PC-9 (cell line): ENCODE measurements around the gene PARP12. TPM values are rescaled to one million over a fixed set of nuclear protein-coding genes. Genes with fewer than 3 reads are reported as not detected.

Experiments used
- BruUV-seq: library from RNA; stranded (reverse); fragments of 400-500 nt; replicated peaks from 2 replicates; lab custom pipeline; 2021; lab: Mats Ljungman, UMichigan
- CTCF ChIA-PET: fragments of 300-600 bp; sonication (Branson Sonifier 250); formaldehyde crosslinking; loops from one replicate; lab custom pipeline; 2022; ENCODE audit warnings: antibody characterized with exemption; lab: Charles Lee
- POLR2A ChIA-PET: fragments of 300-600 bp; sonication (Branson Sonifier 250); formaldehyde crosslinking; loops from one replicate; lab custom pipeline; 2022; ENCODE audit warnings: antibody characterized with exemption; ENCODE audit not compliant: unreplicated experiment; lab: Charles Lee
- DNase-seq, 2 experiments: peaks; one replicate each; pipeline versions ENCODE4 v3.0.0 to v3.0.0-alpha.2; 2015 to 2022; ENCODE audit warnings: mixed read lengths in 1 of 2
- H2AFZ ChIP-seq: fragments of 200-600 bp; sonication (generic); 2 replicates; pipeline ENCODE4 v1.8.1; 2017; ENCODE audit warnings: antibody characterized with exemption
- H3F3A ChIP-seq: fragments of 200-600 bp; sonication (generic); 2 replicates; pipeline ENCODE4 v1.8.1; 2017; ENCODE audit warnings: antibody characterized with exemption, mild to moderate bottlenecking, low read depth; ENCODE audit not compliant: insufficient read depth
- H3K27ac ChIP-seq: fragments of 200-600 bp; sonication (generic); 2 replicates; pipeline ENCODE4 v1.6.1; 2016; ENCODE audit warnings: mixed run types
- H3K27me3 ChIP-seq: fragments of 200-600 bp; sonication (generic); 2 replicates; pipeline ENCODE4 v1.6.1; 2016; ENCODE audit warnings: low read depth, mixed run types; ENCODE audit not compliant: insufficient read depth
- H3K36me3 ChIP-seq: fragments of 200-600 bp; sonication (generic); 2 replicates; pipeline ENCODE4 v1.6.1; 2016; ENCODE audit warnings: low read depth, mixed run types
- H3K4me1 ChIP-seq: fragments of 200-600 bp; sonication (generic); replicated peaks from 2 replicates; pipeline ENCODE4 v1.6.1; 2016; ENCODE audit warnings: mixed run types; ENCODE audit not compliant: insufficient read depth
- H3K4me2 ChIP-seq: fragments of 200-600 bp; sonication (generic); 2 replicates; pipeline ENCODE4 v1.6.1; 2017; ENCODE audit warnings: mixed run types
- H3K4me3 ChIP-seq: fragments of 200-600 bp; sonication (generic); 2 replicates; pipeline ENCODE4 v1.6.1; 2016; ENCODE audit warnings: mixed run types
- H3K79me2 ChIP-seq: fragments of 200-600 bp; sonication (generic); 2 replicates; pipeline ENCODE4 v1.6.1; 2017; ENCODE audit warnings: low read depth, mixed run types
- H3K9me2 ChIP-seq: fragments of 200-600 bp; sonication (generic); 2 replicates; pipeline ENCODE4 v1.8.1; 2017; ENCODE audit warnings: mild to moderate bottlenecking; ENCODE audit not compliant: insufficient read depth
- H3K9me3 ChIP-seq: fragments of 200-600 bp; sonication (generic); 2 replicates; pipeline ENCODE4 v1.8.1; 2016; ENCODE audit warnings: low read depth; ENCODE audit not compliant: insufficient read depth
- H4K20me1 ChIP-seq: fragments of 200-600 bp; sonication (generic); 2 replicates; pipeline ENCODE4 v1.8.1; 2017; ENCODE audit not compliant: insufficient read depth
- CTCF ChIP-seq: fragments of 200-600 bp; sonication (generic); conservative IDR thresholded peaks from 2 replicates; pipeline ENCODE4 v1.6.1; 2017; ENCODE audit warnings: mixed run types, antibody characterized with exemption, mild to moderate bottlenecking, moderate library complexity
- EZH2 ChIP-seq: fragments of 200-600 bp; sonication (generic); IDR thresholded peaks from 2 replicates; pipeline ENCODE4 v1.8.0; 2017; ENCODE audit warnings: antibody characterized with exemption, low read depth
- intact Hi-C: fragments of 100-400 bp; cut with micrococcal nuclease; formaldehyde crosslinking; loops from one replicate; pipeline ENCODE4 v1.10.0; 2022; ENCODE audit not compliant: unreplicated experiment
- total RNA-seq: library from RNA; stranded (reverse); gene quantifications from 2 replicates; pipeline ENCODE4 v1.2.3, GENCODE V29; 2021

Gene PARP12
- total RNA-seq, 1 experiment from 2014 or later: 32.4 TPM

GRCh38 chr7:140055833-140056232 is 6.9 kb downstream of the PARP12 start:
- Histone ChIP-seq H4K20me1 (no peaks in the 10 kb centered on the region), H3K4me2 (no peak overlapping the region), H3K4me3 (no peak overlapping the region), H3K9me2 (no peaks in the 10 kb centered on the region), H3K27me3 (no peaks in the 10 kb centered on the region), H3K79me2 (peaks cover 7% of the 10 kb centered on the region; the same call in 1 of the 2 replicates), H3K9me3 (no peaks in the 10 kb centered on the region), H2AFZ (no peak overlapping the region), H3K27ac (no peak overlapping the region), H3K36me3 (no peaks in the 10 kb centered on the region), H3K4me1 (peaks cover 23% of the 10 kb centered on the region), H3F3A (peaks cover 8% of the 10 kb centered on the region; the same call in 1 of the 2 replicates)
- ChIA-PET CTCF (no interaction called here), POLR2A (no interaction called here)
- TF ChIP-seq EZH2: no peak
- no peak for TF ChIP-seq CTCF
- DNase-seq: no peak
- intact Hi-C loops: no loop called here
- BruUV-seq: no TSS peak

- CTCF ChIA-PET: no interaction called here
- TF ChIP-seq EZH2: no peak
- TF ChIP-seq CTCF: no peak
- Histone ChIP-seq H3K27me3 (no peaks in the 10 kb centered on the region), H3K4me1 (peaks cover 15% of the 10 kb centered on the region), H3K4me2 (no peak overlapping the region), H3K27ac (no peak overlapping the region), H3F3A (peaks cover 5% of the 10 kb centered on the region; the same call in 1 of the 2 replicates), H3K4me3 (no peak overlapping the region), H3K9me2 (no peaks in the 10 kb centered on the region), H3K79me2 (0 out of 2 replicates have a peak, but pooled peaks cover 4% of the 10 kb centered on the region), H3K36me3 (no peaks in the 10 kb centered on the region), H3K9me3 (no peaks in the 10 kb centered on the region), H4K20me1 (no peaks in the 10 kb centered on the region), H2AFZ (no peak overlapping the region)
- BruUV-seq: no TSS peak
- intact Hi-C loops: no loop called here
- POLR2A ChIA-PET: no interaction called here
- DNase-seq: no peak
Observed at GRCh38 chr7:140054751-140055150, 8.0 kb downstream of the PARP12 start.

DNA sequence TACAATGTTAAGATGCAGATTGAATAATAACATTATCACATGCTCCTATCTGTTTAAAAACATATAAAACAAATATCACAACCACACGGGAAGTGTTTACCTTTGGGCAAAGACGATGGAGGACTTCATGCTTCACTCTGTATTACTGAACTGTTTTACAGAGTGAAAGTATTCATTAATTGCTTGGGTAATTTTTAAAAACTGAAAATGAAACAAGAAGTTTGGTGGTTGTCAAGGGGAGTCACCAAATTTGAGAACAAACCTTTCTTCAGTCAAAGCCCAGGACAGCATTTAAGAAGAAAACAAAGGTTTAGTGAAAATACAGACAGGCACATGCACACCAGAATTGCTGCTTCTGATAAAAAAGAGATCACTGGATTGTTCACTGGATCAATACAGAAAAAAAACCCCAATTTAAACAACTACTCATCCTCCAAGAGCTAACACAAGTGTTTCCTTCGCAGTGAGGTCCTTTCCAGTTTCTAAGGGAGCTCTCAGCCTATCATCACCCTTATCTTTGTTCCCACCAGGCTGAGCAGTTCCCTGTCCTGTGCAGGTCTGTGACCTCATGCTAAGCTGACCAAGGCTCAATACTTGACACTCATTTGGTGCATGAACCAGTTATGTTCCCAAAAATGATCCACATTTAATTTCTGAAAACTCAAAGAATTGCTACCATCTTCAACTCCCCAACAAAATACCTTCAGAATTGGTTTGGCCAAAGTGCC is 8.8 kb downstream of the PARP12 start:
- Histone ChIP-seq H3K9me3 (no peaks in the 10 kb centered on the region), H3K27me3 (no peaks in the 10 kb centered on the region), H3K4me3 (no peak overlapping the region), H3F3A (0 out of 2 replicates have a peak, but pooled peaks cover 10% of the 10 kb centered on the region), H3K4me2 (no peak overlapping the region), H3K27ac (no peak overlapping the region), H2AFZ (no peak overlapping the region), H3K4me1 (peaks cover 15% of the 10 kb centered on the region), H4K20me1 (no peaks in the 10 kb centered on the region), H3K36me3 (no peaks in the 10 kb centered on the region), H3K9me2 (no peaks in the 10 kb centered on the region), H3K79me2 (0 out of 2 replicates have a peak, but pooled peaks cover 4% of the 10 kb centered on the region)
- no TSS peak for BruUV-seq
- ChIA-PET CTCF (no interaction called here), POLR2A (no interaction called here)
- TF ChIP-seq EZH2 (no peak), CTCF (no peak)
- no peak for DNase-seq
- intact Hi-C loops: no loop called here
